ENCODE measurements around the gene C11orf71. TPM values are rescaled to one million over a fixed set of nuclear protein-coding genes. Genes with fewer than 3 reads are reported as not detected.

The C11orf71 gene
- total and polyA plus RNA-seq, 4 experiments from 2014 or later, result 12.8 to 15.6 (median 14.5) TPM

GRCh38 chr11:114432893-114433292 is 32.6 kb upstream of the C11orf71 start:
- Histone ChIP-seq H3K4me3 (ENCODE audit: low read length in 2 of 2) (no peak overlapping the region), H3K27me3 (ENCODE audit: insufficient read depth, low read length) (no peaks in the 10 kb centered on the region), H3K27ac (ENCODE audit: low read depth, low read length) (no peak overlapping the region), H3K4me1 (ENCODE audit: insufficient read depth, low read length) (no peaks in the 10 kb centered on the region), H3K36me3 (ENCODE audit: insufficient read depth, low read length) (no peaks in the 10 kb centered on the region), H3K9me3 (ENCODE audit: control insufficient read depth in 1 of 2, low read length in 2 of 2) (no peaks in the 10 kb centered on the region)
- Mint-ChIP-seq H3K9me3 (no peaks in the 10 kb centered on the region), H3K27me3 (peaks cover 0 to 6% of the 10 kb centered on the region in 2 donors), H3K4me1 (no peaks in the 10 kb centered on the region), H3K27ac (no peak overlapping the region), H3K36me3 (no peaks in the 10 kb centered on the region), H3K4me3 (no peak overlapping the region)
- intact Hi-C loops (cut with micrococcal nuclease), result no loop called here
- POLR2A ChIA-PET (ENCODE audit: partially characterized antibody), result no interaction called here
- DNase-seq, result no peak
- CTCF ChIA-PET (ENCODE audit: partially characterized antibody), result no interaction called here

GRCh38 chr11:114430290-114430689 is 30.0 kb upstream of the C11orf71 start:
- Histone ChIP-seq H3K36me3 (ENCODE audit: insufficient read depth, low read length) (no peaks in the 10 kb centered on the region), H3K4me3 (ENCODE audit: low read length in 2 of 2) (no peak overlapping the region), H3K9me3 (ENCODE audit: control insufficient read depth in 1 of 2, low read length in 2 of 2) (no peaks in the 10 kb centered on the region), H3K4me1 (ENCODE audit: insufficient read depth, low read length) (no peaks in the 10 kb centered on the region), H3K27ac (ENCODE audit: low read depth, low read length) (no peak overlapping the region), H3K27me3 (ENCODE audit: insufficient read depth, low read length) (no peaks in the 10 kb centered on the region)
- no peaks in the 10 kb centered on the region for H3K9me3 Mint-ChIP-seq
- H3K36me3 Mint-ChIP-seq, result no peaks in the 10 kb centered on the region
- peaks cover 0 to 6% of the 10 kb centered on the region in 2 donors for H3K27me3 Mint-ChIP-seq
- ChIA-PET CTCF (ENCODE audit: partially characterized antibody) (no interaction called here), POLR2A (ENCODE audit: partially characterized antibody) (no interaction called here)
- no peak overlapping the region for H3K27ac Mint-ChIP-seq
- no peak for DNase-seq
- intact Hi-C loops (cut with micrococcal nuclease), result no loop called here
- H3K4me3 Mint-ChIP-seq, result peak overlapping the region in 1 of 8 donors; percentile 11
- no peaks in the 10 kb centered on the region for H3K4me1 Mint-ChIP-seq

- POLR2A ChIA-PET (ENCODE audit: partially characterized antibody), result no interaction called here
- H3K27me3 Mint-ChIP-seq, result peaks cover 0 to 4% of the 10 kb centered on the region in 2 donors
These were observed 26.0 kb upstream of the C11orf71 start for GRCh38 chr11:114426280-114426679.

GRCh38 chr11:114416441-114416961 is 16.2 kb upstream of the C11orf71 start:
- CTCF ChIA-PET (ENCODE audit: partially characterized antibody), result interaction anchor here (1.4 kb wide), 1 partner anchor 14 kb away, joined by 3 read pairs; no protein-coding TSS in a partner anchor
- POLR2A ChIA-PET (ENCODE audit: partially characterized antibody), result no interaction called here
- intact Hi-C loops (cut with micrococcal nuclease), result no loop called here

More at GRCh38 chr11:114426280-114426679, 26.0 kb upstream of the C11orf71 start:
- CTCF ChIA-PET (ENCODE audit: partially characterized antibody), result no interaction called here
- H3K27me3 ChIP-seq (ENCODE audit: insufficient read depth, low read length), result no peaks in the 10 kb centered on the region
- no peak overlapping the region for H3K4me3 ChIP-seq (ENCODE audit: low read length in 2 of 2)
- no peaks in the 10 kb centered on the region for H3K36me3 ChIP-seq (ENCODE audit: insufficient read depth, low read length)
- H3K4me1 Mint-ChIP-seq, result no peaks in the 10 kb centered on the region
- H3K9me3 ChIP-seq (ENCODE audit: control insufficient read depth in 1 of 2, low read length in 2 of 2), result no peaks in the 10 kb centered on the region
- peaks cover 0 to 12% (median 3%) of the 10 kb centered on the region in 8 donors for H3K9me3 Mint-ChIP-seq
- no peak for DNase-seq
- intact Hi-C loops (cut with micrococcal nuclease), result no loop called here
- H3K4me1 ChIP-seq (ENCODE audit: insufficient read depth, low read length), result no peaks in the 10 kb centered on the region
- no peak overlapping the region for H3K27ac ChIP-seq (ENCODE audit: low read depth, low read length)
- peaks cover 3 to 12% of the 10 kb centered on the region in 2 donors for H3K36me3 Mint-ChIP-seq
- H3K4me3 Mint-ChIP-seq, result no peak overlapping the region
- H3K27ac Mint-ChIP-seq, result no peak overlapping the region

GRCh38 chr11:114413958-114414357 is 13.6 kb upstream of the C11orf71 start:
- H3K27ac Mint-ChIP-seq, result no peak overlapping the region
- H3K9me3 Mint-ChIP-seq, result no peaks in the 10 kb centered on the region
- peaks cover 0 to 1% (median 0%) of the 10 kb centered on the region in 4 donors for H3K4me1 Mint-ChIP-seq
- ChIA-PET POLR2A (ENCODE audit: partially characterized antibody) (interaction anchor here (1.5 kb wide), 1 partner anchor 10 kb away, joined by 3 read pairs; no protein-coding TSS in a partner anchor), CTCF (ENCODE audit: partially characterized antibody) (no interaction called here)
- no peak for DNase-seq
- H3K27me3 ChIP-seq (ENCODE audit: insufficient read depth, low read length), result no peaks in the 10 kb centered on the region
- no peak overlapping the region for H3K4me3 Mint-ChIP-seq
- H3K36me3 ChIP-seq (ENCODE audit: insufficient read depth, low read length), result peaks cover 9% of the 10 kb centered on the region
- intact Hi-C loops (cut with micrococcal nuclease), result no loop called here
- no peak overlapping the region for H3K4me3 ChIP-seq (ENCODE audit: low read length in 2 of 2)
- H3K27me3 Mint-ChIP-seq, result no peaks in the 10 kb centered on the region
- H3K9me3 ChIP-seq (ENCODE audit: control insufficient read depth in 1 of 2, low read length in 2 of 2), result no peaks in the 10 kb centered on the region
- H3K4me1 ChIP-seq (ENCODE audit: insufficient read depth, low read length), result no peaks in the 10 kb centered on the region
- H3K27ac ChIP-seq (ENCODE audit: low read depth, low read length), result no peak overlapping the region
- peaks cover 15 to 22% of the 10 kb centered on the region in 2 donors for H3K36me3 Mint-ChIP-seq

More at GRCh38 chr11:114416441-114416961, 16.2 kb upstream of the C11orf71 start:
- Histone ChIP-seq H3K9me3 (ENCODE audit: control insufficient read depth in 1 of 2, low read length in 2 of 2) (no peaks in the 10 kb centered on the region), H3K27ac (ENCODE audit: low read depth, low read length) (no peak overlapping the region), H3K4me3 (ENCODE audit: low read length in 2 of 2) (no peak overlapping the region), H3K36me3 (ENCODE audit: insufficient read depth, low read length) (no peaks in the 10 kb centered on the region), H3K4me1 (ENCODE audit: insufficient read depth, low read length) (no peaks in the 10 kb centered on the region), H3K27me3 (ENCODE audit: insufficient read depth, low read length) (no peaks in the 10 kb centered on the region)
- H3K4me1 Mint-ChIP-seq, result peaks cover 0 to 1% (median 0%) of the 10 kb centered on the region in 4 donors
- DNase-seq, result no peak
- no peaks in the 10 kb centered on the region for H3K9me3 Mint-ChIP-seq
- H3K36me3 Mint-ChIP-seq, result peaks cover 6 to 7% of the 10 kb centered on the region in 2 donors
- H3K27me3 Mint-ChIP-seq, result no peaks in the 10 kb centered on the region
- H3K27ac Mint-ChIP-seq, result peak overlapping the region in 1 of 7 donors; percentile 30
- no peak overlapping the region for H3K4me3 Mint-ChIP-seq

- no peak for DNase-seq
- peaks cover 17 to 26% of the 10 kb centered on the region in 2 donors for H3K36me3 Mint-ChIP-seq
- Histone ChIP-seq H3K27ac (ENCODE audit: low read depth, low read length) (no peak overlapping the region), H3K36me3 (ENCODE audit: insufficient read depth, low read length) (peaks cover 12% of the 10 kb centered on the region), H3K9me3 (ENCODE audit: control insufficient read depth in 1 of 2, low read length in 2 of 2) (no peaks in the 10 kb centered on the region), H3K4me3 (ENCODE audit: low read length in 2 of 2) (no peak overlapping the region), H3K4me1 (ENCODE audit: insufficient read depth, low read length) (no peaks in the 10 kb centered on the region), H3K27me3 (ENCODE audit: insufficient read depth, low read length) (no peaks in the 10 kb centered on the region)
- H3K27me3 Mint-ChIP-seq, result no peaks in the 10 kb centered on the region
- intact Hi-C loops (cut with micrococcal nuclease), result no loop called here
- CTCF ChIA-PET (ENCODE audit: partially characterized antibody), result no interaction called here
- POLR2A ChIA-PET (ENCODE audit: partially characterized antibody), result interaction anchor here (1.5 kb wide), 1 partner anchor 9 kb away, joined by 3 read pairs; no protein-coding TSS in a partner anchor
- peaks cover 0 to 1% (median 0%) of the 10 kb centered on the region in 4 donors for H3K4me1 Mint-ChIP-seq
- peak overlapping the region in 2 of 7 donors; percentile 43 to 68 for H3K27ac Mint-ChIP-seq
- no peaks in the 10 kb centered on the region for H3K9me3 Mint-ChIP-seq
- H3K4me3 Mint-ChIP-seq, result no peak overlapping the region
These were observed 12.6 kb upstream of the C11orf71 start for GRCh38 chr11:114412946-114413345.

GRCh38 chr11:114401311-114401710 is 1.0 kb upstream of the C11orf71 start:
- Mint-ChIP-seq H3K4me1 (peaks cover 35 to 71% (median 53%) of the 10 kb centered on the region in 4 donors), H3K27me3 (no peaks in the 10 kb centered on the region), H3K27ac (peak overlapping the region; percentile 97 to 99 (median 99)), H3K4me3 (peak overlapping the region; percentile 92 to 99 (median 97)), H3K9me3 (no peaks in the 10 kb centered on the region), H3K36me3 (peaks cover 23 to 42% of the 10 kb centered on the region in 2 donors)
- DNase-seq, result no peak
- ChIA-PET POLR2A (ENCODE audit: partially characterized antibody) (interaction anchor here (1.2 kb wide), 1 partner anchor 38 kb away, joined by 3 read pairs; the partner anchor contains the start of gene REXO2), CTCF (ENCODE audit: partially characterized antibody) (no interaction called here)
- Histone ChIP-seq H3K36me3 (ENCODE audit: insufficient read depth, low read length) (peaks cover 12% of the 10 kb centered on the region), H3K27ac (ENCODE audit: low read depth, low read length) (peak overlapping the region; percentile 97), H3K4me1 (ENCODE audit: insufficient read depth, low read length) (peaks cover 58% of the 10 kb centered on the region), H3K27me3 (ENCODE audit: insufficient read depth, low read length) (no peaks in the 10 kb centered on the region), H3K4me3 (ENCODE audit: low read length in 2 of 2) (peak overlapping the region; percentile 61 to 96), H3K9me3 (ENCODE audit: control insufficient read depth in 1 of 2, low read length in 2 of 2) (no peaks in the 10 kb centered on the region)
- intact Hi-C loops (cut with micrococcal nuclease), result loop anchor here (2.0 to 5.0 kb wide), 4 partner anchors 53 to 1084 kb away; no protein-coding TSS in a partner anchor

All from CD4-positive, alpha-beta memory T cell (primary cell).